ENCODE results near the gene ANO9.

Gene ANO9

DNA sequence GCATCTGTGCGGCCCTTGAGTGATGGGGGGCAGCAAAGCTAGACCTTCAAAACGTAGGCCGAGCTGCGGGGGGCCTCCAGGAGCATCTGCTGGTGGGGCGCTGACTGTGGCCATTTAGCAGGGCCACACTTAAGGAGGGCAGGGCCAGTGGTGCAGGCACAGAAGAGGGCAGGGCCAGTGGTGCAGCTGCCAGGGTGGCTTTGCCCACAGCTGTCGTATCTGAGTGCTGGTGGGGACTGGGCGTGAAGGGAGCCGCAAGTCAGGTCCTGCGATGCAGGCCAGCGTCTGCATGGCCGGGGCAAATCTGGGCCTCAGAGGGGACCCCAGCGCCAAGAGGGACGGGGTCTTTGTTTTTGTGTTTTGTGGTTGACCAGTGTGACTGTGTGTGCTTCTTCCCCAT, 37.5 kb upstream of the ANO9 start:
- H3K4me3 ChIP-seq (ENCODE audit: low read depth, low read length): no peak overlapping the region
- peaks cover 4% of the 10 kb centered on the region for H3K36me3 ChIP-seq (ENCODE audit: control insufficient read depth, insufficient read depth, low read length)
- H3K9ac ChIP-seq (ENCODE audit: low read depth, low read length): no peak overlapping the region
- no peaks in the 10 kb centered on the region for H3K9me3 ChIP-seq (ENCODE audit: control insufficient read depth, insufficient read depth, low read length)
- no peaks in the 10 kb centered on the region for H3K27me3 ChIP-seq (ENCODE audit: control insufficient read depth, insufficient read depth, low read length)
- no peaks in the 10 kb centered on the region for H3K4me1 ChIP-seq (ENCODE audit: control insufficient read depth, insufficient read depth, low read length)

GRCh38 chr11:477052-477715, 35.4 kb upstream of the ANO9 start:
- no peaks in the 10 kb centered on the region for H3K9me3 ChIP-seq (ENCODE audit: control insufficient read depth, insufficient read depth, low read length)
- peaks cover 4% of the 10 kb centered on the region for H3K36me3 ChIP-seq (ENCODE audit: control insufficient read depth, insufficient read depth, low read length)
- no peaks in the 10 kb centered on the region for H3K4me1 ChIP-seq (ENCODE audit: control insufficient read depth, insufficient read depth, low read length)
- no peak overlapping the region for H3K4me3 ChIP-seq (ENCODE audit: low read depth, low read length)
- H3K9ac ChIP-seq (ENCODE audit: low read depth, low read length): no peak overlapping the region
- no peaks in the 10 kb centered on the region for H3K27me3 ChIP-seq (ENCODE audit: control insufficient read depth, insufficient read depth, low read length)

GRCh38 chr11:476416-476815, 34.6 kb upstream of the ANO9 start:
- Histone ChIP-seq H3K36me3 (ENCODE audit: control insufficient read depth, insufficient read depth, low read length) (peaks cover 4% of the 10 kb centered on the region), H3K4me1 (ENCODE audit: control insufficient read depth, insufficient read depth, low read length) (no peaks in the 10 kb centered on the region), H3K9ac (ENCODE audit: low read depth, low read length) (no peak overlapping the region), H3K9me3 (ENCODE audit: control insufficient read depth, insufficient read depth, low read length) (no peaks in the 10 kb centered on the region), H3K4me3 (ENCODE audit: low read depth, low read length) (no peak overlapping the region), H3K27me3 (ENCODE audit: control insufficient read depth, insufficient read depth, low read length) (no peaks in the 10 kb centered on the region)

GRCh38 chr11:475941-476340, 34.1 kb upstream of the ANO9 start:
- no peaks in the 10 kb centered on the region for H3K9me3 ChIP-seq (ENCODE audit: control insufficient read depth, insufficient read depth, low read length)
- no peak overlapping the region for H3K9ac ChIP-seq (ENCODE audit: low read depth, low read length)
- H3K27me3 ChIP-seq (ENCODE audit: control insufficient read depth, insufficient read depth, low read length): no peaks in the 10 kb centered on the region
- H3K4me3 ChIP-seq (ENCODE audit: low read depth, low read length): no peak overlapping the region
- H3K36me3 ChIP-seq (ENCODE audit: control insufficient read depth, insufficient read depth, low read length): peaks cover 4% of the 10 kb centered on the region
- no peaks in the 10 kb centered on the region for H3K4me1 ChIP-seq (ENCODE audit: control insufficient read depth, insufficient read depth, low read length)

DNA sequence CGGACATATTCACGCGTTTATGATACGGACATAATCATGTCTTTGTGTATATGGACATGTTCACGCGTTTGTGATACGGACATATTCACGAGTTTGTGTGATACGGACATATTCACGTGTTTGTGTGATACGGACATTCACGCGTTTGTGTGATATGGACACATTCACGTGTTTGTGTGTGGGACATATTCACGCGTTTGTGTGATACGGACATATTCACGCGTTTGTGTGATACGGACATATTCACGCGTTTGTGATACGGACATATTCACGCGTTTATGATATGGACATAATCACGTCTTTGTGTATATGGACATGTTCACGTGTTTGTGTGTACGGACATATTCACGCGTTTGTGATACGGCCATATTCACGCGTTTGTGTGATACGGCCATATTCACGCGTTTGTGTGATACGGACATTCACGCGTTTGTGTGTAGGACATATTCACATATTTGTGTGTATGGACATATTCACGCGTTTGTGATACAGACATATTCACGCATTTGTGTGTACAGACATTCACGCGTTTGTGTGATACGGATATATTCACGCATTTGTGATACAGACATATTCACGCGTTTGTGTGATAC, 33.2 kb upstream of the ANO9 start:
- H3K27me3 ChIP-seq (ENCODE audit: control insufficient read depth, insufficient read depth, low read length): no peaks in the 10 kb centered on the region
- peaks cover 4% of the 10 kb centered on the region for H3K36me3 ChIP-seq (ENCODE audit: control insufficient read depth, insufficient read depth, low read length)
- H3K4me3 ChIP-seq (ENCODE audit: low read depth, low read length): no peak overlapping the region
- no peaks in the 10 kb centered on the region for H3K4me1 ChIP-seq (ENCODE audit: control insufficient read depth, insufficient read depth, low read length)
- H3K9me3 ChIP-seq (ENCODE audit: control insufficient read depth, insufficient read depth, low read length): no peaks in the 10 kb centered on the region
- no peak overlapping the region for H3K9ac ChIP-seq (ENCODE audit: low read depth, low read length)

DNA sequence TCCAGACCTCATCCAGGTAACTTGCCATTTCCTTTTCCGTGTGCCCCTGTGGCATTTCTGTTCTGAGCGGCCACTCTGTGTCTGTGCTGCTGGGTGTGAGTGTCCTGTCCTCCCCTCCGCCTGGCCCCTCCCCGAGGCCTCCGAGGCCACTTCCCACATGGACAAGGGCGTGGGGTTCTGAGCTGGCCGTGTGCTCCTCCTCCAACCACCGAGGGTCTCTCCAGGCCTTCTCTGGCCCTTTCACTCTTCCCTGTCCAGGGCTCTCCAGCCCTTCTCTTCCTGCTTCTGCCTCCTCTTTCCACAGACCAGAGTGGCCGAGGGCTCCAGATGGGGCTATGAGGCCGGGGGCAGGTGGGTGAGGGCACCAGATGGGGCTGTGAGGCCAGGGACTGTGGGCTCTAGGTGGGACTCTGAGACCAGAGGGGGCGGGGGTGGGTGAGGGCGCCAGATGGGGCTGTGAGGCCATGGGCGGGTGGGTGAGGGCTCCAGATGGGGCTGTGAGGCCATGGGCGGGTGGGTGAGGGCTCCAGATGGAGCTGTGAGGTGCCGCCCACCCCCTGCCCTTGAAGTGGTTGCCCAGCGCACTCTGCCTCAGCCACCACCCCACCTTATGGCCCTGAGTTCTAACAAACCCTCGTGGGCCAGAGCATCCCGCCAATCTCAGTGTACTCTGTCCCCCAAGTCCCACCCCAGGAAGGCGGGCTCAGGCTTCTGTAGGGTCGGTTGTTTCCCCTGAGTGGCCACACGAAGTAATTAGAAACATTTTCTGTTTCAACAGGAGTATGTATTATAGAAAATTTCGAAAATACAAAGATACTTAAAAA, 32.4 kb upstream of the ANO9 start:
- Histone ChIP-seq H3K9me3 (ENCODE audit: control insufficient read depth, insufficient read depth, low read length) (no peaks in the 10 kb centered on the region), H3K27me3 (ENCODE audit: control insufficient read depth, insufficient read depth, low read length) (no peaks in the 10 kb centered on the region), H3K4me1 (ENCODE audit: control insufficient read depth, insufficient read depth, low read length) (peaks cover 4% of the 10 kb centered on the region), H3K9ac (ENCODE audit: low read depth, low read length) (no peak overlapping the region), H3K36me3 (ENCODE audit: control insufficient read depth, insufficient read depth, low read length) (no peaks in the 10 kb centered on the region), H3K4me3 (ENCODE audit: low read depth, low read length) (no peak overlapping the region)

DNA sequence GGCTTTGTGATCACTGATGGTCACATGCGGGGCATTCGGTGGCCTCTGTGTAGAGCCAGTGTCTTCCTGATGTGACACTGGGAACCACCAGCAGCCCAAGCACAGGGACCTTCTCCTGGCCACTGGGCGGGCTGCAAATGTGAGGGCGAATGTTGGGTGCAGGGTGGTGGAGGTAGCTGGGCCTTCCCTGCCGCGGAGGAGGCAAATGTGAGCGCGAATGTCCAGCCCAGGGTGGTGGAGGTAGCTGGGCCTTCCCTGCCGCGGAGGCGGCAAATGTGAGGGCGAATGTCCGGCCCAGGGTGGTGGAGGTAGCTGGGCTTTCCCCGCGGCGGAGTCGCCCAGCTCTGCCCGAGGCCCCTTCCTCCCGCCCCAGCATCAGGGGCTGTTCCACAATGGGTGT, 31.6 kb upstream of the ANO9 start:
- peaks cover 7% of the 10 kb centered on the region for H3K4me1 ChIP-seq (ENCODE audit: control insufficient read depth, insufficient read depth, low read length)
- no peaks in the 10 kb centered on the region for H3K27me3 ChIP-seq (ENCODE audit: control insufficient read depth, insufficient read depth, low read length)
- H3K4me3 ChIP-seq (ENCODE audit: low read depth, low read length): no peak overlapping the region
- H3K9ac ChIP-seq (ENCODE audit: low read depth, low read length): no peak overlapping the region
- H3K36me3 ChIP-seq (ENCODE audit: control insufficient read depth, insufficient read depth, low read length): no peaks in the 10 kb centered on the region
- no peaks in the 10 kb centered on the region for H3K9me3 ChIP-seq (ENCODE audit: control insufficient read depth, insufficient read depth, low read length)

- no peaks in the 10 kb centered on the region for H3K36me3 ChIP-seq (ENCODE audit: control insufficient read depth, insufficient read depth, low read length)
- peaks cover 10% of the 10 kb centered on the region for H3K4me1 ChIP-seq (ENCODE audit: control insufficient read depth, insufficient read depth, low read length)
- H3K9ac ChIP-seq (ENCODE audit: low read depth, low read length): no peak overlapping the region
- H3K9me3 ChIP-seq (ENCODE audit: control insufficient read depth, insufficient read depth, low read length): no peaks in the 10 kb centered on the region
- no peaks in the 10 kb centered on the region for H3K27me3 ChIP-seq (ENCODE audit: control insufficient read depth, insufficient read depth, low read length)
- H3K4me3 ChIP-seq (ENCODE audit: low read depth, low read length): no peak overlapping the region
Observed at GRCh38 chr11:472816-473215, 31.0 kb upstream of the ANO9 start.

- H3K36me3 ChIP-seq (ENCODE audit: control insufficient read depth, insufficient read depth, low read length): no peaks in the 10 kb centered on the region
- H3K9ac ChIP-seq (ENCODE audit: low read depth, low read length): no peak overlapping the region
- no peaks in the 10 kb centered on the region for H3K27me3 ChIP-seq (ENCODE audit: control insufficient read depth, insufficient read depth, low read length)
- no peak overlapping the region for H3K4me3 ChIP-seq (ENCODE audit: low read depth, low read length)
- no peaks in the 10 kb centered on the region for H3K9me3 ChIP-seq (ENCODE audit: control insufficient read depth, insufficient read depth, low read length)
- peaks cover 10% of the 10 kb centered on the region for H3K4me1 ChIP-seq (ENCODE audit: control insufficient read depth, insufficient read depth, low read length)
Observed at GRCh38 chr11:472272-472671, 30.5 kb upstream of the ANO9 start.

DNA sequence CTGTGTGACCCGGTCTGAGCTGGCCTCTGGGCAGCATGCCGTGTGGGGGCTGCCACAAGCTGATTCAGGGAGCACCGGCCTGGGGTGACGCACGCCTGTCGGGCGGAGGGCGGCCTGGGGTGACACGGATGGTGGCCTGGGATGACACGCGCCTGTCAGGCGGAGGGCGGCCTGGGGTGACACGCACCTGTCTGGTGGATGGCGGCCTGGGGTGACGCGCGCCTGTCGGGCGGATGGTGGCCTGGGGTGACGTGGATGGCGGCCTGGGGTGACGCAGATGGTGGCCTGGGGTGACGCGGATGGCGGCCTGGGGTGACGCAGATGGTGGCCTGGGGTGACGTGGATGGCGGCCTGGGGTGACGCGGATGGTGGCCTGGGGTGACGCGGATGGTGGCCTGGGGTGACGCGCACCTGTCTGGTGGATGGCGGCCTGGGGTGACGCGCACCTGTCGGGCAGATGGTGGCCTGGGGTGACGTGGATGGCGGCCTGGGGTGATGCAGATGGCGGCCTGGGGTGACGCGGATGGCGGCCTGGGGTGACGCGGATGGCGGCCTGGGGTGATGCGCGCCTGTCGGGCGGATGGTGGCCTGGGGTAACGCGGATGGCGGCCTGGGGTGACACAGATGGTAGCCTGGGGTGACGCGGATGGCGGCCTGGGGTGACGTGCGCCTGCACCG, 29.8 kb upstream of the ANO9 start:
- H3K36me3 ChIP-seq (ENCODE audit: control insufficient read depth, insufficient read depth, low read length): no peaks in the 10 kb centered on the region
- no peak overlapping the region for H3K4me3 ChIP-seq (ENCODE audit: low read depth, low read length)
- H3K27me3 ChIP-seq (ENCODE audit: control insufficient read depth, insufficient read depth, low read length): no peaks in the 10 kb centered on the region
- no peak overlapping the region for H3K9ac ChIP-seq (ENCODE audit: low read depth, low read length)
- no peaks in the 10 kb centered on the region for H3K9me3 ChIP-seq (ENCODE audit: control insufficient read depth, insufficient read depth, low read length)
- peaks cover 10% of the 10 kb centered on the region for H3K4me1 ChIP-seq (ENCODE audit: control insufficient read depth, insufficient read depth, low read length)

- Histone ChIP-seq H3K9me3 (ENCODE audit: control insufficient read depth, insufficient read depth, low read length) (no peaks in the 10 kb centered on the region), H3K4me1 (ENCODE audit: control insufficient read depth, insufficient read depth, low read length) (peaks cover 10% of the 10 kb centered on the region), H3K36me3 (ENCODE audit: control insufficient read depth, insufficient read depth, low read length) (no peaks in the 10 kb centered on the region), H3K9ac (ENCODE audit: low read depth, low read length) (peak overlapping the region; percentile 37), H3K27me3 (ENCODE audit: control insufficient read depth, insufficient read depth, low read length) (no peaks in the 10 kb centered on the region), H3K4me3 (ENCODE audit: low read depth, low read length) (no peak overlapping the region)
Observed at GRCh38 chr11:469684-470560, 28.1 kb upstream of the ANO9 start.
